ENCODE results near the gene FAM161B. TPM values are rescaled to one million over a fixed set of nuclear protein-coding genes. Genes with fewer than 3 reads are reported as not detected.

The FAM161B gene
- total and polyA plus RNA-seq, 2 of the 13 experiments (the other 11 are each of a cell fraction or from before 2014, with no cell fraction given) = 1.6 to 2.0 TPM

DNA sequence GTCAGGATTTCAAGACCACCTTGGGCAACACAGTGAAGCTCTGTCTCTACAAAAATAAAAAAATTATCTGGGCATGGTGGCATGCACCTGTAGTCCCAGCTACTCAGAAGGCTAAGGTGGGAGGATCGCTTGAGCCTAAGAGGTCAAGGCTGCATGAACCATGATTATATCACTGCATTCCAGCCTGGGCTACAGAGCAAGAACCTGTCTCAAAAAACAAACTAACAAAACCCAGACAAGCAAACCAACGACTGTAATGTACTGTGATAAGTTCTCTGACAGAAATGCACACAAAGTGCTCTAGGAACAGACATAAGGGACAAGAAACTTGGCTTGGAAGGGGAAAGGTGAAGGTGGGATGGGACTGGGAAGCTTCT, 46.8 kb upstream of the FAM161B start (continued):
- TF ChIP-seq, protein P1, sequence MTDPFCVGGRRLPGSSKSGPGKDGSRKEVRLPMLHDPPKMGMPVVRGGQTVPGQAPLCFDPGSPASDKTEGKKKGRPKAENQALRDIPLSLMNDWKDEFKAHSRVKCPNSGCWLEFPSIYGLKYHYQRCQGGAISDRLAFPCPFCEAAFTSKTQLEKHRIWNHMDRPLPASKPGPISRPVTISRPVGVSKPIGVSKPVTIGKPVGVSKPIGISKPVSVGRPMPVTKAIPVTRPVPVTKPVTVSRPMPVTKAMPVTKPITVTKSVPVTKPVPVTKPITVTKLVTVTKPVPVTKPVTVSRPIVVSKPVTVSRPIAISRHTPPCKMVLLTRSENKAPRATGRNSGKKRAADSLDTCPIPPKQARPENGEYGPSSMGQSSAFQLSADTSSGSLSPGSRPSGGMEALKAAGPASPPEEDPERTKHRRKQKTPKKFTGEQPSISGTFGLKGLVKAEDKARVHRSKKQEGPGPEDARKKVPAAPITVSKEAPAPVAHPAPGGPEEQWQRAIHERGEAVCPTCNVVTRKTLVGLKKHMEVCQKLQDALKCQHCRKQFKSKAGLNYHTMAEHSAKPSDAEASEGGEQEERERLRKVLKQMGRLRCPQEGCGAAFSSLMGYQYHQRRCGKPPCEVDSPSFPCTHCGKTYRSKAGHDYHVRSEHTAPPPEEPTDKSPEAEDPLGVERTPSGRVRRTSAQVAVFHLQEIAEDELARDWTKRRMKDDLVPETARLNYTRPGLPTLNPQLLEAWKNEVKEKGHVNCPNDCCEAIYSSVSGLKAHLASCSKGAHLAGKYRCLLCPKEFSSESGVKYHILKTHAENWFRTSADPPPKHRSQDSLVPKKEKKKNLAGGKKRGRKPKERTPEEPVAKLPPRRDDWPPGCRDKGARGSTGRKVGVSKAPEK (CRISPR knock-in tag; IDR thresholded peaks at IDR 0.05; ENCODE audit: borderline replicate concordance) = no peak
- TF ChIP-seq ZNF367 (CRISPR knock-in tag; IDR thresholded peaks at IDR 0.05; ENCODE audit: borderline replicate concordance) (no peak), ZNF549 (CRISPR knock-in tag; IDR thresholded peaks at IDR 0.05) (no peak), HOXA3 (CRISPR knock-in tag; IDR thresholded peaks at IDR 0.05) (peak; percentile 33; the same call in 1 of the 2 replicates), ZNF331 (CRISPR knock-in tag; IDR thresholded peaks at IDR 0.05) (peak; percentile 71; the same call in 1 of the 2 replicates), DNMT1 (CRISPR knock-in tag; IDR thresholded peaks at IDR 0.05) (no peak), SRSF4 (IDR thresholded peaks at IDR 0.05; ENCODE audit: low read depth, low read length, poor library complexity, severe bottlenecking) (no peak), ZNF205 (CRISPR knock-in tag; IDR thresholded peaks at IDR 0.05) (no peak)
- TF ChIP-seq, protein P2, sequence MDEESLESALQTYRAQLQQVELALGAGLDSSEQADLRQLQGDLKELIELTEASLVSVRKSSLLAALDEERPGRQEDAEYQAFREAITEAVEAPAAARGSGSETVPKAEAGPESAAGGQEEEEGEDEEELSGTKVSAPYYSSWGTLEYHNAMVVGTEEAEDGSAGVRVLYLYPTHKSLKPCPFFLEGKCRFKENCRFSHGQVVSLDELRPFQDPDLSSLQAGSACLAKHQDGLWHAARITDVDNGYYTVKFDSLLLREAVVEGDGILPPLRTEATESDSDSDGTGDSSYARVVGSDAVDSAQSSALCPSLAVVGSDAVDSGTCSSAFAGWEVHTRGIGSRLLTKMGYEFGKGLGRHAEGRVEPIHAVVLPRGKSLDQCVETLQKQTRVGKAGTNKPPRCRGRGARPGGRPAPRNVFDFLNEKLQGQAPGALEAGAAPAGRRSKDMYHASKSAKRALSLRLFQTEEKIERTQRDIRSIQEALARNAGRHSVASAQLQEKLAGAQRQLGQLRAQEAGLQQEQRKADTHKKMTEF (CRISPR knock-in tag; IDR thresholded peaks at IDR 0.05) = peak; percentile 29; the same call in 1 of the 2 replicates
- TF ChIP-seq, protein P3, sequence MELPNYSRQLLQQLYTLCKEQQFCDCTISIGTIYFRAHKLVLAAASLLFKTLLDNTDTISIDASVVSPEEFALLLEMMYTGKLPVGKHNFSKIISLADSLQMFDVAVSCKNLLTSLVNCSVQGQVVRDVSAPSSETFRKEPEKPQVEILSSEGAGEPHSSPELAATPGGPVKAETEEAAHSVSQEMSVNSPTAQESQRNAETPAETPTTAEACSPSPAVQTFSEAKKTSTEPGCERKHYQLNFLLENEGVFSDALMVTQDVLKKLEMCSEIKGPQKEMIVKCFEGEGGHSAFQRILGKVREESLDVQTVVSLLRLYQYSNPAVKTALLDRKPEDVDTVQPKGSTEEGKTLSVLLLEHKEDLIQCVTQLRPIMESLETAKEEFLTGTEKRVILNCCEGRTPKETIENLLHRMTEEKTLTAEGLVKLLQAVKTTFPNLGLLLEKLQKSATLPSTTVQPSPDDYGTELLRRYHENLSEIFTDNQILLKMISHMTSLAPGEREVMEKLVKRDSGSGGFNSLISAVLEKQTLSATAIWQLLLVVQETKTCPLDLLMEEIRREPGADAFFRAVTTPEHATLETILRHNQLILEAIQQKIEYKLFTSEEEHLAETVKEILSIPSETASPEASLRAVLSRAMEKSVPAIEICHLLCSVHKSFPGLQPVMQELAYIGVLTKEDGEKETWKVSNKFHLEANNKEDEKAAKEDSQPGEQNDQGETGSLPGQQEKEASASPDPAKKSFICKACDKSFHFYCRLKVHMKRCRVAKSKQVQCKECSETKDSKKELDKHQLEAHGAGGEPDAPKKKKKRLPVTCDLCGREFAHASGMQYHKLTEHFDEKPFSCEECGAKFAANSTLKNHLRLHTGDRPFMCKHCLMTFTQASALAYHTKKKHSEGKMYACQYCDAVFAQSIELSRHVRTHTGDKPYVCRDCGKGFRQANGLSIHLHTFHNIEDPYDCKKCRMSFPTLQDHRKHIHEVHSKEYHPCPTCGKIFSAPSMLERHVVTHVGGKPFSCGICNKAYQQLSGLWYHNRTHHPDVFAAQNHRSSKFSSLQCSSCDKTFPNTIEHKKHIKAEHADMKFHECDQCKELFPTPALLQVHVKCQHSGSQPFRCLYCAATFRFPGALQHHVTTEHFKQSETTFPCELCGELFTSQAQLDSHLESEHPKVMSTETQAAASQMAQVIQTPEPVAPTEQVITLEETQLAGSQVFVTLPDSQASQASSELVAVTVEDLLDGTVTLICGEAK (IDR thresholded peaks at IDR 0.05) = no peak
- TF ChIP-seq, protein P3 (CRISPR knock-in tag; IDR thresholded peaks at IDR 0.05) = no peak; the same call in 1 of the 2 replicates
- TF ChIP-seq, protein P4, sequence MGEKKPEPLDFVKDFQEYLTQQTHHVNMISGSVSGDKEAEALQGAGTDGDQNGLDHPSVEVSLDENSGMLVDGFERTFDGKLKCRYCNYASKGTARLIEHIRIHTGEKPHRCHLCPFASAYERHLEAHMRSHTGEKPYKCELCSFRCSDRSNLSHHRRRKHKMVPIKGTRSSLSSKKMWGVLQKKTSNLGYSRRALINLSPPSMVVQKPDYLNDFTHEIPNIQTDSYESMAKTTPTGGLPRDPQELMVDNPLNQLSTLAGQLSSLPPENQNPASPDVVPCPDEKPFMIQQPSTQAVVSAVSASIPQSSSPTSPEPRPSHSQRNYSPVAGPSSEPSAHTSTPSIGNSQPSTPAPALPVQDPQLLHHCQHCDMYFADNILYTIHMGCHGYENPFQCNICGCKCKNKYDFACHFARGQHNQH (CRISPR knock-in tag; IDR thresholded peaks at IDR 0.05) = peak; percentile 79
- TF ChIP-seq, protein P5, sequence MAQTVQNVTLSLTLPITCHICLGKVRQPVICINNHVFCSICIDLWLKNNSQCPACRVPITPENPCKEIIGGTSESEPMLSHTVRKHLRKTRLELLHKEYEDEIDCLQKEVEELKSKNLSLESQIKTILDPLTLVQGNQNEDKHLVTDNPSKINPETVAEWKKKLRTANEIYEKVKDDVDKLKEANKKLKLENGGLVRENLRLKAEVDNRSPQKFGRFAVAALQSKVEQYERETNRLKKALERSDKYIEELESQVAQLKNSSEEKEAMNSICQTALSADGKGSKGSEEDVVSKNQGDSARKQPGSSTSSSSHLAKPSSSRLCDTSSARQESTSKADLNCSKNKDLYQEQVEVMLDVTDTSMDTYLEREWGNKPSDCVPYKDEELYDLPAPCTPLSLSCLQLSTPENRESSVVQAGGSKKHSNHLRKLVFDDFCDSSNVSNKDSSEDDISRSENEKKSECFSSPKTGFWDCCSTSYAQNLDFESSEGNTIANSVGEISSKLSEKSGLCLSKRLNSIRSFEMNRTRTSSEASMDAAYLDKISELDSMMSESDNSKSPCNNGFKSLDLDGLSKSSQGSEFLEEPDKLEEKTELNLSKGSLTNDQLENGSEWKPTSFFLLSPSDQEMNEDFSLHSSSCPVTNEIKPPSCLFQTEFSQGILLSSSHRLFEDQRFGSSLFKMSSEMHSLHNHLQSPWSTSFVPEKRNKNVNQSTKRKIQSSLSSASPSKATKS (CRISPR knock-in tag; IDR thresholded peaks at IDR 0.05) = no peak

All from HepG2 (cell line).